Dedifferentiated amniotic fluid mesenchymal stem cell (primary cell): ENCODE data around the gene DDAH2.
A peak's percentile ranks its signal among the peaks of the same experiment; 100 is the strongest.

Source experiments
- DNase-seq: peaks from one replicate; pipeline ENCODE4 v3.0.0-alpha.2; 2016; ENCODE audit errors: extremely low spot score

The DDAH2 gene

DNA sequence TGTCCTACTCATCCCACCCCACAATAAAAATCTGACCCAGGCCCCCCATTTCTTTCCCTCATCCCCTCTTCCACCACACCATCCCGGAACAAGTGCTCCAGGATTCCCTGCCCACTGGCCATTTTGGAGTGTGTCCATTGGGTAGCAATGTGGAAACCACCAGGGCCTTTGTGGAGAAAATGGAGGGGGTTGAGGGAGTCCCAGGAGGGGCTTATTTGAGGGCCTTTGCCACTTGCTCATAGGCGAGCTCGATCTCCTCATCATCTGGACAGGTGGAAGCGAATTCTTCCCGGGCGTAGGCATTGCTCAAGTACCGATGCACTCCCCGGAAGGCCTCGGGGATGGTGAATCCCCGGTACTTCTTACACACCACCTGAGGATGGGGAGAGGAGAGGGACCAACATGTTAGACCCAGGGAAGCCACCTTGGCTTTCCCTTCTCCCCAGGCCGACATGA is 1.6 kb upstream of the DDAH2 start:
- DNase-seq = no peak

DNA sequence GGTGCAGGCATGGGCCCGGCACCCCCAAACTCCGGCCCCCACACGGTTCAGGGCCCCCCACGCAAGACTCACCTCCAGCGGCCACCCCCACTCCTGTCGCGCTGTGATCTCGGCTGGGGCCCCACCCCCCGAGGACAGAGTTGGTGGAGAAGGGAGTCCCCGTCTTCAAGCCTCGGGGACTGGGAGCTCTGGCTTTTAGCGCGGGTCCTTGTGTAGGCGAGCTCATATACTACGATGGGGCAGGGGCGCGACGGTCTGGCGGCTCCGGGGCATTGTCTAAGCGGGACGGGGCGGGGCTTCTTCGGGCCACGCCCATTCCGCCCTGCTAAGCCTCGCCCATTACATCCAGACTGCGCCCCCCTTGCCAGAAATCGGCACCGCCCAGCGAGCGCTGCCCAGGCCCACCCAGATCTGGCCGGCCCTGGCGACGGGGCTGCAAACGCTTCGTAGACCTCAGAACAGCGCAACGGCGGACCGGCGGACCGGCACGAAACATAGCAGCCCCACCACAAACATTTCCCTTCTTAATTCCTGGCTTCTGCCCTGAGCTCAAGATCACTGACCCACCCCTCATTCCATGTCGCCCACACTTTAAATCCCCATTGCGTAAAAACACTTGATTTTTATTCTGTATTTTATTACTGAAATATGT is 1.0 kb upstream of the DDAH2 start:
- peak; percentile 78 for DNase-seq

DNA sequence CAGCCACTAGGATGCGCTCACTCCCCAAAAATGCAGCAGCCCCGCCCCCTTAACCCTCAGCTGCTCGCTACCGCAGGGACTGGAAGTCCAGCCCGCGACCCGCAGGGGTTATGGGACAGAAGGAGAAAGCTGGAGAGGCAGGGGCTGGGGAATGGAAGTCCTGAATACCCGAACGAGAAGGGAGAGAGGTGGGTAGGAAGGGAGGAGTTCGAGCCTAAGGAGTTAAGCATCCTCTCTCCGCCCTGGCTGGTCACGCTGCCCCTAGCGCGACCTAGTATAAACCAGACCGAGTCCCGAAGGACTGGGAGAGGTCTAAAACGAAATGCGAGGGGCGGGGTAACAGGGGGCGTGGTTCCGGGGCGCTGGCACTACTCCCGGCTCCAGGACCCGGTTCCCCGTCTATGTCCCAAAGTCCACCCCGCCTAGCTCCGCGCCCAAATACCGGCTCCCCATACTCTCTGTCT is 448 bp upstream of the DDAH2 start:
- peak; percentile 84 for DNase-seq

DNA sequence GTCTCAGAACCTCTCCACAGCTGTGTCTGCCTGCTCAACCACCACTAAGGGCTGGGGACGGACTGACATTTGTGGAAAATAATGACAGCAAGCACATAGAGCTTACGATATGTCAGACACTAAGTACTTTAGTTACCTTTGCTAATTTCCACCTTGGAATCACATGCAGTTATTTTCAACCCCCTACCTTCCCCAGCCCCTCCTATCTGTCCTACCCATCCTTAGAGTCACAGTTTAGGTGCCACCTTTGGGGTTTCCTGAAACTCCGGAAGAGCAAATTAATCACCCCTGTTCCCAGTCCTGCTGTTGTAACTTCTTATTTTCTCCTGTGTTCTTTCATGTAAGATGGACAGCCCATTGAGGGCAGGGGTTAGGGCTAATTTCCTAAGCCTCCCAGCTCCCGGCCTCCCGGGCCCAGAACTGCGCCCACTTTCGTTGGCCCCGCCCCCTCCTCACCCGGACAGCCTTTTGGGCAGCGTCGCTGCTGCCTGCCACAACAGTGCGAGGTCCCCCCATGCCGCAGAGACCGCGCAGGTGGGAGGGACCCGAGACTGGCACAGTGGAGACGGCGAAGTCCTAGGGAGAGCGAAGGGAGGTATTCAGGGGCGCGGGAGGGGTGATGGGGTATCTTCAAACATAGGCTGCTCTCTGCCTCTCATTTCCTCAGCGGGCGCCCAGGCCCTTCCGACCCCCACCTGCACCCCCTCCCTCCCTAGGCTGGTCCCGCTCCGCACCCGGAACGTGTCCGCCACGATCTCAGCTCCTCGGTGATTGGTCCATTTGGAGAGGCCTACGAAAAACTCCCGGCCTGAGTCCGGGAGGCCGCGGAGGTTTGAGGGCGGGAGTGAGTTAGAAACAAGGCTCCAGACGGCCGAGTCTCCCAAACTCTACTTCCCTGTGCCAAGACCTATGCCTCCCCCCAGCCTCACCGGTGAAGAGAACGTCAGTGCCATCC is 1.1 kb downstream of the DDAH2 start:
- DNase-seq = no peak

DNA sequence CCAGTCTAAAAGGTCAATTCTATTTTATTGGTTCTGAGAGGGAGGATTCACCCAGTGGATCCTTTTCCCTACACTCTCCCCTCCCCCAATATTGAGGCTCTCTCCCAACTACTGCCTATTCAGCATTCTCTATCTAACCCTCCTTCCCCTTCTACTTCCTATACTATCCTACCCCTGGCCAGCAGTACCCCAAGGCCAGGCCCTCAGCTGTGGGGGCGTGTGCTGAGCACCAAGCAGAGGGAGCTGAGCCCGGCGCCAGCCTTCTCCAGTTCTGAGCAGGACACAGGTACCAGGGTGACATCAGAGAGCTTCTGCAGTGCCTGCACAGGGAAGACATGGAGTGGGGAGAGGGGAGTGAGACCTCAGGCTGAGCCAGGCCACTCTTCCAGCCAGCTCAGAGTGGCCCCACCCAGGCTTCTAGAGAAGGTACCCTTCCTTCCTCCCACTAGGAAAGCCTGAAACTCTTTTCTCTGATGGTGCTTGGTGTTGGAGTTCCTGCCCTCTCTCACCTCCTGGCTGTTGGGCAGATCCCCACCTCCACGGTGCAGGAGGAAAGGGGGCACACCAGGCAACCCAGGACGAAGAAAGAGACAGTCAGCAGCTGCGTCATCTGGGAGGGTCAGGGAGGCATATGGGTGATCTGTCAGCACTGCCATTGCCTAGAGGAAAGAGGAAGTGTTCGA is 1.9 kb downstream of the DDAH2 start:
- no peak for DNase-seq

DNA sequence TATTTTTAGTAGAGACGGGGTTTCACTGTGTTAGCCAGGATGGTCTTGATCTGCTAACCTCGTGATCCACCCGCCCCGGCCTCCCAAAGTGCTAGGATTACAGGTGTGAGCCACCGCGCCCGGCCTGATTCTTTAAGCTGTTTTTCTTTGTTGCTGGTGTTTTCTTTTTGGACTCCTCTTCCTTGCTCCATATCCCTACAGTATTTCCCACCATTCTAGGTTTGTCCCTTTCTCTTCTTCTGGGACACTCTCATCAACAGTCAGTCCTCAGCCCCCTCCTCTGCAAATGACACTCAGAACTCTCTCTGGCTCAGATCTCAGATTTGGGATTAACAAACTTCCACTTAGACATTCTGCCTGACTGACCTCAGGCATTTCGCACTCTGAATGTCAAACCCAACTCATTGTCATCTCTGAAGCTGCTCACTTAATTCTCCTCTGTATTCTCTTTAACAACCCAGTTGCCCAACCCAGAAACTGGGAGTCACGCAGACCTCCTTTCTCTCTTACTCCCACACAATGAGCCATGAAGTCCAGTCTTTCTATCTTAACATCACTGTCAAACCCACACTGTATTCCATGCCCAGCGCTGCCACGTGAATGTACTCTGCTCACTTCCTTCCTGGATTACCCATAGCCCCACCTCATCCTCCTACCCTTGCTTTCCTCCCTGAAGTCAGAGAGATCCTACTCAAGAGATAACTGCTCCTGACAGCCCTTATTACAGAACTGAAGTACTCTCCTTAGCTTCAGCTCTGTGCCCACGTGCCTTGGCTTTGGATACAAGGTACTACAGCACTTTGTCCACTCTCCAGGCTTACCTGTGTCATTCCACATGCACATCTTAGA is 3.4 kb downstream of the DDAH2 start:
- DNase-seq = no peak

DNA sequence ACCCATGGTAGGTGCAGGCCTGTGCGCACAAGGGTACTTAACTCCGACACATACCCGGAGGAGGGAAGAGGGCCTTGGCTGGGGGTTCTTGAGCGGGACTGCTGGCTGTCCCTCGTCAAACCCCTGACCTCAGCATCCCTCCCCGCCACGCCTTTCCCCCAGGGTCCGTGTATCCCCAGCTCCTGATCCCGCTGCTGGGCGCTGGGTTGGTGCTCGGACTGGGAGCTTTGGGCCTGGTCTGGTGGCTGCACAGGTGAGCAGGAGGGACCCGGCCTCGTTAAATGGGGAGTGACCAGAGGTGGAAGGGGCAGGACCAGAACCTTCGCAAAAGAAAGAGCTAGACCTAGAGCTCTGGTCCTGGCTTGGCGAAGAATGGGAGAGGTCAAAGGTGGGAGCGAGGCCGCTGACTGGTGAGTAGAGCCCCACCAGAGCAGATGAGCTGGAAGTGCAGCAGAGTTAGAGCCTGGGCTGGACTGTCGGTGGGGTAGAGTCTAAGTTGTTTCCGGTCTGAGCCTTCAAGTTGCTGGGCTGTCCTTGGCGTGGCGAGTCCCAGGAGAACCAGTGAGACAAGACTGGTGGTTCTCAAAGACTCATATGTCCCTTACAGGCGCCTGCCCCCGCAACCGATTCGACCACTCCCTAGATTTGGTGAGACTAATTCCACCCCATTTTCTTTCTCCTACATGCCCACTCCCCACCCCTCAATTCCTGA is 5.0 kb downstream of the DDAH2 start:
- DNase-seq = no peak

DNA sequence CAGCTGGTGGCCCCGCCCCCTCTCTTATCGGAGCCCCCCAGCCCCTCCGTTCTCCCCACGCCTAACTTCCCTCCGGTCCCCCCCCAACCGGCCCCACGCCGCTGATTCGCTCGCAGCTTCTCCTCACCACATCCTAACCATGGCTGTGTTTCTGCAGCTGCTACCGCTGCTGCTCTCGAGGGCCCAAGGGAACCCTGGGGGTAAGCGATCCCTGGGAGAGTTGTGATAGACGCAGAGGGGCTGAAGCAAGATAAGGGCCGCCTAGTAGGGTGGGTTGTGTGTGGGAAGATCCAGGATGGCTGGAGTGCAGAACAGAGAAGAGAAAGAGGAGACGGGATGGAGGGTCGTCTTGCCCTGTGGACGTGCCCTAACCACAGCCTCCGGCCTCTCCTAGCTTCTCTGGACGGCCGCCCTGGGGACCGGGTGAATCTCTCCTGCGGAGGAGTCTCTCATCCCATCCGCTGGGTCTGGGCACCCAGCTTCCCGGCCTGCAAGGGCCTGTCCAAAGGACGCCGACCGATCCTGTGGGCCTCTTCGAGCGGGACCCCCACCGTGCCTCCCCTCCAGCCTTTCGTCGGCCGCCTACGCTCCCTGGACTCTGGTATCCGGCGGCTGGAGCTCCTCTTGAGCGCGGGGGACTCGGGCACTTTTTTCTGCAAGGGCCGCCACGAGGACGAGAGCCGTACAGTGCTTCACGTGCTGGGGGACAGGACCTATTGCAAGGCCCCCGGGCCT is 5.7 kb downstream of the DDAH2 start, which contains the start of gene MPIG6B:
Gene MPIG6B, plus strand, starts transcription at position 129 of the 735 bp plus-strand sequence. Its CDS starts 11 bp downstream, at position 140.
- DNase-seq = no peak

DNA sequence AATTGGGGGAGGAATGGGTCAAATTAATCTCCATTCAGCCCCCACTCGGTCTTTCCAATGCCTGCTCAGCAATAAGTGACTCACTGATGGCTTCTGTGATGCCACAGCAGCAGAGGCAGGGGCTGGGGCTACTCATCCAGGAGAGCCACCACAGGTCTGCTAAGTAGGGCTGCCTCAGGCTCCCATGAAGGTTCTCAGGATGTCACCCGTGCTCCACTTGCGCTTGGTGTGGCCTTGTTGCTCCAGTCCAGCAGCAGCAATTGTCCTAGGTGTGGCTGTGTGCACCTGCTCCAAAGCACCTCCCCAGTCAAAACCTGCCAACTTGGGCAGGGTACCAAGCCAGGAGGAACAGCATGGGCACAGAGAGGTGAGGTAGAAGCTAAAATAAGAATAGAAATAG is 6.9 kb downstream of the DDAH2 start:
- no peak for DNase-seq

DNA sequence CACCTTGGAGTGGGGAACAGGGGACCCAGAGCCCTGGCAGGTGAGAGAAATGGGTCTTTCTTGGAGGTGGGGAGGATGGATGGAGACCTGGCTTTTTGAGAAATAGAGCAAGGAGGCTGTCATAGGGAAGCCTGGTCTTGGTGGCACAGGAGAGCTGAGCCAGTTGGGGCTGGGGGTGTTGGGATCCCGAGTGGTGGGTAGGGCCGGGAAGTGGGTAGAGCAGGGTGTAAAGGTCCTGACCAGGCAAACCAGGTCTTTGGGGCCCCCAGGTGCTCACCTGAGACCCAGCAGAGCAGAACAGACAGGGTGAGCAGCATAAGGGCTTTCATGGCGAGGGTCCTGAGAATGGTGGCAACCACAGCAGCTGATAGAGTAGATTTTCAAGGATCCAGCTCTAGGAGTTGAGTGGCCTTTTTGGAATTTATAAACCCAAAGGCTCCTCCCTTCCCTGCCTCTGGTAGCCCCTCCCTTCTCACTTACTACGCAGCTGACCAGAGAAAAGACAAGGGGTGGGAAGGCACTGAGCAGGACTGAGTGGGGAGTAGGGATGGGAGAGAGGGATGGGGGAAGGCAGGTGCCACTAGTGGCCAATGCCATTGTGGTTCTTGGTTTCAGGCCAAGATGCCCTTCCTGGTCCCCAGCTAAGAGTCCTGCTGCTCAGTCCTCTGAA is 7.6 kb downstream of the DDAH2 start, which contains the start of gene LY6G6C:
Gene LY6G6C, minus strand, starts transcription at position 396 of the 670 bp plus-strand sequence. Its CDS starts 67 bp downstream, at position 329.
- DNase-seq = no peak

DNA sequence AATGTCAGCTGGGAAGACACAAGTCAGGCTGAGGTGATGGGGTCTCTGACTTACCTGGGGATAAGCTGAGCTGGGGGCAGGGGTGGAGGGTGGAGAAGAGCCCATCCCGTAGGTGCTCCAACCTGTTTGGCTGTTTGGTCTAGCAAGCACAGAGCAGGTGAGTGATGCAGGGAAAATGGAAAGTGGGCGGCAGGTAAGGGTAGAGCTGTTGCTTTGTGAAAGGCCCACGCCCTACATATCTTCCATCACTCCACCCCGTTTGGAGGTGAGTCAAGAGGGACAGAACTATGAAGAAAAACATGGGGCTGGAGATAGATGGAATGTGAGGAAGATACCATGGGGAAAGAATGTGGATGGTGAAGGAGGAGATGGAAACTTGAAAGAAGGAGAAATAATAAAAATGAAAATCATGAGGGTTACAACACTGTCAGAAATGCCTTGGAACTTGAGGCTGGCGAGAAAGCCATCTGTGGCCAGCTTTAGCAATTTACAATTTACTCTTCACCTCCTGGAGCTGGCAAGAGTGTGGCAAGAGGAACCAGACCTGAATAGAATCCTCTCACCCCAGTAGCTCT is 8.8 kb downstream of the DDAH2 start:
- DNase-seq = no peak

DNA sequence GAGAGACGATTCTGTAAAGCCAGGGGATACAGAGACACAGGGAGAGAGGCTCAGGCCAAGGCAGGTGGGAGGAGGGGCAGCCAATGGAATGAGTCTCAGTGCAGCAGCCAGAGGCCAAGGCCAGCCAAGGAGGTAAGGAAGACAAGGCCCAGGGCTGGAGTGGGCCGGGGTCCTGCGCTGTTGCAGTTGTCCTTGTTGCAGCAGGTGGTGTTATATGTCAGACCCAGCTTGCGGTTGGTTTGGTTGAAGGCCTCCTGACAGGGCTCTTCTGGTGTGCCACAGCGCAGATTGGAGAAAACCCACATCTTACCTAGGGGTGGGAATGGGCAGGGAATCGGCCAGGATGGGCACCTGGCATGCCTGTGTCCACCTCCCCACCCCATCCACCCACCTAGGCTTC is 10.1 kb downstream of the DDAH2 start:
- DNase-seq = no peak

DNA sequence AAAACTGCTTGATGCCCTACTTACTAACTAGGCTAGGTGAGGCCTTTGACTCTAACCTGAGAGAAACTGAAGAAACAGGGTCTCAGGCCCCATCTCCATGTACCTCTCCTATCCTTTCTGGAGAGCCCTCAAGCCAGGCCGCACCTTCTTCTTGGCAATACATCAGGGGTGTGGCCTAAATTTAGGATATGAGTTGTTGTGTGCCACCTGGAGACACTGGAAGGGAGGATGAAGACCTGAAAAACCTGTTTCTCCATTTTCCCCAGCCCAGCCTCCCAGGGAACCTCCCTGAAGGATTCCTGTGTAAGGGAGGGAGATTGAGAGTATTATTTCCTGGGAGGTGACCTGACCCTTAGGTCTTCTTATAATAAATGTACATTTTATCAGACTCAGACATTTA is 10.8 kb downstream of the DDAH2 start:
- no peak for DNase-seq

DNA sequence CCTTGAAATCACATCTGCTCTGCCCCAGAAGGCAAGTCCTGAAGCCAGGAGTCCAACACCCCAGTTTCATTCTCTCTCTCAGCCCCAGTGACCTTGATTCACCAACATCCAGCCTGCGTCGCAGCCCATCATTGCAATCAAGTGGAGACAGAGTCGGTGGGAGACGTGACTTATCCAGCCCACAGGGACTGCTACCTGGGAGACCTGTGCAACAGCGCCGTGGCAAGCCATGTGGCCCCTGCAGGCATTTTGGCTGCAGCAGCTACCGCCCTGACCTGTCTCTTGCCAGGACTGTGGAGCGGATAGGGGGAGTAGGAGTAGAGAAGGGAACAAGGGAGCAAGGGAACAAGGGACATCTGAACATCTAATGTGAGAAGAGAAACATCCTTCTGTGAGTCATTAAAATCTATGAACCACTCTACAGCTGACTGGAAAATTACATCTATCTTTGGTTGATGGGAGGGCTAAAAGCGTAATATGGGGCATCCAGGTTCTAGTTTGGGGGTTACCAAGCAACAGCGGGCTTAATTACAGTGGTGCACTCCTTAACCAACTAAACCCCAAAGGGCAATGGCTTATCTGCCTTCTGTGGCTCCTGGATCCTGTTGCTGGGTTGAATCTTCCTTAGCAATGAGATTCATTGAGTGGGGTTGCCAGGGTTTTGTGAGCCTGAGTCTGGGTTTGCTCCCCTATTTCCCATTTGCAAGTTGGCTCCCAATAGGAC is 11.4 kb downstream of the DDAH2 start:
- DNase-seq = no peak

DNA sequence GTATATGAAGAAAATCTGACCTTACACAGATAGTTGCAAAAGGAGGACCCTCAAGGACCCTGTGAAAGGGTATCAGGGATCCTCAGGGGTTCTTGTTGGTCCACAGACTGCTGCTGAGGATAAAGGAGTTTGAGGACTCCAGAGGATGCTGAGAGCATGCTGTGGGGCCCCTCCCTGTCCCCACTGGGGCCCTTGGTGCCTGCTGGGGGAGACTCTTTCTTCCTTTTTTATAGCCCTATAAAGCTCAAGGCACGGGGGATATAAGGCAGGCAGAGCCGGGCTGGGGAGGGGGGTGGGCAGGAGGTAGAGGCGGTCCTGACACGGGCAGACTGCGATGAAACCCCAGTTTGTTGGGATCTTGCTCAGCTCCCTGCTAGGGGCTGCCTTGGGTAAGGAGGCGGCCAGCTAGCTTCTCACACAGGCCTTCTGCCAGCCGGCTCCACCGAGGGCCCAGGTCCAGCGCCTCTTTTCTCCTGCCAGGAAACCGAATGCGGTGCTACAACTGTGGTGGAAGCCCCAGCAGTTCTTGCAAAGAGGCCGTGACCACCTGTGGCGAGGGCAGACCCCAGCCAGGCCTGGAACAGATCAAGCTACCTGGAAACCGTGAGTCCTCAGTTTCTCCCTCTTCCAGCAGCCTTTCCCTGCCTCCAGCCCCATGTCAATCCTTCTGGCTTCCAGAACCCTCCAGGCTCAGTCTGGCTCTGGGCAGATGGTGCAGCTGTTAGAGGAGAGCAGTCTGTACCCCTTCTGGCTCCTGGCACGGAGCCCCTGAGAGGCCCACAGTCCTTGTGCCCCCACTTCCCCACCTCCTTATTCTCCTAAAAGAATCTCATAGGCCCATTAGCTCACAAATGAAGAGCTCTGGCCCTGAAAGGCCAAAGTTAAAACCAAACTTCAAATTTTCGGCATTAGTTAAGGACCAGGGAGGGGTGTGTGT is 13.8 kb downstream of the DDAH2 start, which contains the start of gene LY6G6D:
Gene LY6G6D, plus strand, starts transcription at position 327 of the 937 bp plus-strand sequence. Its CDS starts 8 bp downstream, at position 335.
- DNase-seq = no peak

DNA sequence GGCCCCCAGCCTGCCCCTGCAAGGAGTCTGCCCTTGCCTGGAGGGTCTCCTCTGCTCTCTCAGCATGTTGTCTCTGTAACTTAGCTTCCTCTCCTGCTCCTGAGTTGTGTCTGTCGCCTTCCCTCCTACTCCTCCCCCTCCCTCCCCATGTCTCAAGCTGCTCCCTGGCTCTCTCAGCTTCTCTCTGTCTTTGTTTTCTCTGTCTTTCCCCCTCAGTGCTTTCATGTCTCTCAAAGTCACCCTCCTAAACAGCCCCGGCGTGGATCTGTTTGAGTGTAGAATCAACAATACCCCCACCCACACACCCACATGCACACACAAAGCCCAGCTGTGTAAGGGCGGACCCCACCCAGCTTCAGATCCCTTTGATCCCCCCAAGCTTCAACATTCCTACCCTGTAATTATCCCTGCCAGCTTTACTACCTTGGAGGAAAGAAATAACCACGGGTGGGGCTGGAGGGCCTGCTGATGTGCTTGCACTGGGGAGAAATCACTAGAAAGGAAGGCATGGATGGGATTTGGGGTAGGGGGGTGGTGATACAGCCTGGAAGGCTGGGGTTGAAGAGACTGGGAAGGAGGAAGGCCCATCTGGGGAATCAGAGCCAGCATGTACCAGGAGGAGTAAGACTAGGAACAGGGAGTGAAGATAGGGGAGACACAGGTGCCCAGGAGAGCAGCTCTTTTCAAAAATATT is 15.0 kb downstream of the DDAH2 start:
- no peak for DNase-seq
